Nephron (organoid): ENCODE results near the gene NOC4L.

Source experiments
- H3K27ac Mint-ChIP-seq, 3 experiments: 2 replicates each; pipeline ENCODE4 v1.8.0; 2020; ENCODE audit warnings: mixed read lengths in 3 of 3, mild to moderate bottlenecking in 2 of 3, moderate library complexity in 1 of 3
- H3K27me3 Mint-ChIP-seq: 2 replicates; pipeline ENCODE4 v1.8.0; 2021; ENCODE audit warnings: low read depth, mild to moderate bottlenecking, moderate library complexity, mixed read lengths
- H3K36me3 Mint-ChIP-seq: 2 replicates; pipeline ENCODE4 v1.8.0; 2020; ENCODE audit warnings: low read depth, mixed read lengths
- H3K4me1 Mint-ChIP-seq: 2 replicates; pipeline ENCODE4 v1.8.0; 2020; ENCODE audit warnings: mixed read lengths
- H3K4me3 Mint-ChIP-seq, 3 experiments: 2 replicates each; pipeline ENCODE4 v1.8.0; 2020; ENCODE audit warnings: mild to moderate bottlenecking in 3 of 3, mixed read lengths in 3 of 3, moderate library complexity in 2 of 3
- H3K9me3 Mint-ChIP-seq: 2 replicates; pipeline ENCODE4 v1.8.0; 2020; ENCODE audit warnings: mixed read lengths
- TF ChIP-seq, protein P1 (sequence below), 3 experiments: fragments of 200-600 bp; sonication (generic); IDR thresholded peaks; one replicate each; pipeline ENCODE4 v1.5.0; 2021; ENCODE audit warnings: antibody characterized with exemption in 3 of 3; ENCODE audit not compliant: unreplicated experiment in 3 of 3

Gene NOC4L

DNA sequence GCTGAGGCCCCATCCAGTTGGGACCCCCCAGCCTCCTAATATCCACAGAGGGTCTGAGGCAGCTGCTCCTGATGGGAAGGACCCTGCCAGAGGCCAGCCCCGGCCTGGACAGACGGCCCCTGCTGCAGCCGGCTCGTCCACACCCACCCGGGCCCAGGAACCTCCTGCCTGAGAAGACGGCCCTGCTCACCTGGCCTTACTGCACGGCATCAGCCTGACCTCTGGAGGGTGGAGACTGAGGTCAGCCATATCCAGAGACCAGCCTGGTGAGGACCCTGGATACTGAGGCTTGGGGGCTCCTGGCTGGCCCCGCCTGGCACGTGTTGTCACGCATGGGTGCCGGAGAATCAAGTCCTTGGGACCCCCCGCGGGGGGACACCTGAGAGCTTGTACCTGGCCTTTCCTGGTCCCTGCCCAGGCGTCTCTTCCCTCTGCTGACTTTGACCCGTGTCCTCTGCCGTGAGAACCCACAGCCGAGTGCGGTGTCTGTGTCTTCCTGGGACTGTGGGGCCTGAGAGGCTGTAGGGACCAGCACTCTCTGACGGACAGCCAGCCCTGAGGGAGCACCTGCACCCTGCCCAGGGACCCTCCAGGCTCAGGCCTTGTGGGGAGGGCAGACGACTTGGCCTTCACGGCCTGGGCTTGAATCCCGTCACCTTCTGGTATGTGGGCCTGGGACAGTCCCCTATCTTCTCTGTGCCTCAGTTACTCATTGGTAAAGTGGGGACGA is 57.3 kb downstream of the NOC4L start:
- Mint-ChIP-seq H3K27me3 (peaks cover 52% of the 10 kb centered on the region), H3K4me1 (peaks cover 10% of the 10 kb centered on the region), H3K9me3 (no peaks in the 10 kb centered on the region), H3K4me3 (no peak overlapping the region), H3K36me3 (no peaks in the 10 kb centered on the region), H3K27ac (no peak overlapping the region)
- TF ChIP-seq, protein P1, sequence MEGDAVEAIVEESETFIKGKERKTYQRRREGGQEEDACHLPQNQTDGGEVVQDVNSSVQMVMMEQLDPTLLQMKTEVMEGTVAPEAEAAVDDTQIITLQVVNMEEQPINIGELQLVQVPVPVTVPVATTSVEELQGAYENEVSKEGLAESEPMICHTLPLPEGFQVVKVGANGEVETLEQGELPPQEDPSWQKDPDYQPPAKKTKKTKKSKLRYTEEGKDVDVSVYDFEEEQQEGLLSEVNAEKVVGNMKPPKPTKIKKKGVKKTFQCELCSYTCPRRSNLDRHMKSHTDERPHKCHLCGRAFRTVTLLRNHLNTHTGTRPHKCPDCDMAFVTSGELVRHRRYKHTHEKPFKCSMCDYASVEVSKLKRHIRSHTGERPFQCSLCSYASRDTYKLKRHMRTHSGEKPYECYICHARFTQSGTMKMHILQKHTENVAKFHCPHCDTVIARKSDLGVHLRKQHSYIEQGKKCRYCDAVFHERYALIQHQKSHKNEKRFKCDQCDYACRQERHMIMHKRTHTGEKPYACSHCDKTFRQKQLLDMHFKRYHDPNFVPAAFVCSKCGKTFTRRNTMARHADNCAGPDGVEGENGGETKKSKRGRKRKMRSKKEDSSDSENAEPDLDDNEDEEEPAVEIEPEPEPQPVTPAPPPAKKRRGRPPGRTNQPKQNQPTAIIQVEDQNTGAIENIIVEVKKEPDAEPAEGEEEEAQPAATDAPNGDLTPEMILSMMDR (IDR thresholded peaks at IDR 0.05; ENCODE audit: unreplicated experiment in 3 of 3) = no peak
